ENCODE data around the gene PRR19. TPM values are rescaled to one million over a fixed set of nuclear protein-coding genes. Genes with fewer than 3 reads are reported as not detected.

PRR19 gene
- total and polyA plus RNA-seq, 10 of the 15 experiments (the other 5 are each of a cell fraction or from before 2014, with no cell fraction given) = 0.09 to 1.7 (median 0.73) TPM; not detected in 1

GRCh38 chr19:42285541-42285941 lies 16.4 kb upstream of the PRR19 start:
- Histone ChIP-seq H2AFZ (ENCODE audit: control insufficient read depth, low read depth, low read length) (no peak overlapping the region), H3K4me3 (peak overlapping the region; percentile 96), H3K79me2 (ENCODE audit: control insufficient read depth, insufficient read depth, low read length) (peaks cover 26% of the 10 kb centered on the region), H4K20me1 (ENCODE audit: control insufficient read depth, insufficient read depth) (no peaks in the 10 kb centered on the region; the same call in 1 of the 2 replicates), H3K9me3 (replicated peaks; ENCODE audit: control insufficient read depth, insufficient read depth, low read length) (no peaks in the 10 kb centered on the region), H3K4me2 (ENCODE audit: control insufficient read depth, insufficient read depth) (peak overlapping the region; percentile 96), H3K27me3 (replicated peaks in 1 of 2; ENCODE audit: control insufficient read depth in 2 of 2, insufficient read depth in 2 of 2, low read length in 1 of 2) (no peaks in the 10 kb centered on the region), H3K36me3 (ENCODE audit: control insufficient read depth in 2 of 2, insufficient read depth in 2 of 2, low read length in 1 of 2) (peaks cover 12 to 20% of the 10 kb centered on the region in 2 experiments), H3K4me1 (ENCODE audit: control insufficient read depth, insufficient read depth, low read length) (peaks cover 38% of the 10 kb centered on the region), H3K27ac (ENCODE audit: control insufficient read depth, insufficient read depth) (peak overlapping the region; percentile 71), H3K9ac (ENCODE audit: control insufficient read depth, insufficient read depth, low read length) (peak overlapping the region; percentile 66)
- ChIA-PET SMC1A (ENCODE audit: uncharacterized antibody, unreplicated experiment) (interaction anchor here (1.0 to 1.4 kb wide), 3 partner anchors 41 to 172 kb away, joined by 3 to 4 read pairs (median 3); partner anchors contain the start of gene POU2F2), RAD21 (ENCODE audit: unreplicated experiment) (no interaction called here), CTCF (interaction anchor here (0.8 to 1.6 kb wide), 3 partner anchors 11 to 153 kb away, joined by 3 to 7 read pairs (median 4); partner anchors contain the start of gene POU2F2), POLR2A (interaction anchor here (0.8 to 0.9 kb wide), 2 partner anchors 11 to 19 kb away, joined by 3 to 4 read pairs; no protein-coding TSS in a partner anchor)
- in situ Hi-C loops (cut with MboI) = no loop called here
- intact Hi-C loops (cut with micrococcal nuclease; ENCODE audit: unreplicated experiment) = no loop called here
- FAIRE-seq = no peak
- 0% methylated on average over 5 of the region's 5 CpGs for WGBS (ENCODE audit: insufficient coverage, insufficient replicate concordance, low lambda C conversion rate, missing lambda C conversion rate)
- peak; percentile 25 for ATAC-seq
- BruUV-seq (replicated peaks) = no TSS peak
- DNase-seq (ENCODE audit: low read depth, low spot score) = no peak
- no peak for TF ChIP-seq KAT2A (conservative IDR thresholded peaks at IDR 0.05; ENCODE audit: control insufficient read depth, low read depth, low read length)
- TF ChIP-seq STAT1 (conservative IDR thresholded peaks at IDR 0.05) = no peak
- TF ChIP-seq MTA2 (IDR thresholded peaks at IDR 0.05; ENCODE audit: low read depth) = no peak
- TF ChIP-seq SUZ12 (IDR thresholded peaks at IDR 0.05; ENCODE audit: unreplicated experiment) = no peak
- 0 out of 2 replicates have a peak, but pooled peaks have one; percentile 10 for TF ChIP-seq SMC3 (IDR thresholded peaks at IDR 0.05; ENCODE audit: borderline replicate concordance, low read length)
- TF ChIP-seq ATF2 (IDR thresholded peaks at IDR 0.05; ENCODE audit: low read length) = no peak
- no peak for TF ChIP-seq POLR2AphosphoS2 (IDR thresholded peaks at IDR 0.05; ENCODE audit: low read depth, low read length)
- no peak for TF ChIP-seq TCF7 (IDR thresholded peaks at IDR 0.05; ENCODE audit: borderline replicate concordance)
- TF ChIP-seq PRDM15 (CRISPR knock-in tag; IDR thresholded peaks at IDR 0.05) = no peak
- no peak for TF ChIP-seq NR2F1 (conservative IDR thresholded peaks at IDR 0.05)
- TF ChIP-seq ZBTB11 (CRISPR knock-in tag; IDR thresholded peaks at IDR 0.05) = no peak
- no peak for TF ChIP-seq RCOR1 (conservative IDR thresholded peaks at IDR 0.05; ENCODE audit: low read depth, low read length)
- TF ChIP-seq YBX1 (IDR thresholded peaks at IDR 0.05) = no peak
- TF ChIP-seq CTCF (IDR thresholded peaks at IDR 0.05 in 2 of 3, conservative IDR thresholded peaks at IDR 0.05 in 1 of 3; ENCODE audit: control insufficient read depth in 2 of 3, extremely low read depth in 1 of 3, insufficient read depth in 1 of 3, low read depth in 3 of 3, low read length in 3 of 3) = 0 out of 6 replicates have a peak, but pooled peaks of 1 of the 3 experiments have one; percentile 6

All from GM12878 (cell line).